B cell (primary cell): ENCODE measurements around the gene HAVCR2.

ENCODE experiments used
- CTCF ChIP-seq: fragments of 200-600 bp; IDR thresholded peaks from one replicate; pipeline ENCODE4 v1.8.0; 2022; ENCODE audit warnings: antibody characterized with exemption, mild to moderate bottlenecking
- EZH2 ChIP-seq: IDR thresholded peaks from 2 replicates; pipeline ENCODE4 v1.6.1; 2012; ENCODE audit warnings: borderline replicate concordance, low read depth, mild to moderate bottlenecking, moderate library complexity, low read length; ENCODE audit not compliant: insufficient read depth, poor library complexity, severe bottlenecking

- TF ChIP-seq CTCF: no peak
- no peak for TF ChIP-seq EZH2
Observed at GRCh38 chr5:157067005-157067404, 41.8 kb downstream of the HAVCR2 start.
